Testis (tissue), 3 donors: ENCODE measurements around the gene NKAIN4. TPM values are rescaled to one million over a fixed set of nuclear protein-coding genes. Genes with fewer than 3 reads are reported as not detected.
"Not testable (repeated sequence)": the region's sequence is repeated elsewhere in the genome, so short reads cannot be mapped to it uniquely, and the experiment has no call there.

ENCODE experiments used
- DNase-seq: peaks from one replicate; pipeline ENCODE4 v3.0.0-alpha.2; 2019
- H3K27ac ChIP-seq, 2 donors: fragments of 200-600 bp; sonication (generic); one replicate each; pipeline ENCODE4 v1.5.1; 2019
- H3K27me3 ChIP-seq: fragments of 200-600 bp; sonication (generic); one replicate; pipeline ENCODE4 v1.5.1; 2019
- H3K36me3 ChIP-seq: fragments of 200-600 bp; sonication (generic); one replicate; pipeline ENCODE4 v1.5.1; 2017; ENCODE audit warnings: low read depth; ENCODE audit errors: missing control alignments
- H3K4me1 ChIP-seq: fragments of 200-600 bp; sonication (generic); one replicate; pipeline ENCODE4 v1.5.1; 2019
- H3K4me3 ChIP-seq, 2 donors: fragments of 200-600 bp; sonication (generic); one replicate each; pipeline ENCODE4 v1.5.1; 2017 to 2019
- H3K9me3 ChIP-seq: fragments of 200-600 bp; sonication (generic); one replicate; pipeline ENCODE4 v1.5.1; 2017
- POLR2A ChIP-seq: fragments of 450-650 bp; IDR thresholded peaks from one replicate; pipeline ENCODE4 v1.6.1; 2017; ENCODE audit warnings: antibody characterized with exemption, mild to moderate bottlenecking, moderate library complexity
- WGBS, 2 donors: methylation state at CpG; one replicate each; pipeline ENCODE4 v1.1.5; 2018; 5-methylcytosine and 5-hydroxymethylcytosine counted together
- intact Hi-C: fragments of 100-400 bp; cut with DNase I; formaldehyde crosslinking; loops from one replicate; pipeline ENCODE4 v1.15.1; 2023; ENCODE audit warnings: low total_unique reads
- polyA plus RNA-seq: library from polyadenylated mRNA; stranded (reverse); fragments of 350-450 nt; fragmentation: Illumina TruSeq; extraction: RNeasy Lipid Tissue Mini Kit (QIAGEN cat#74804); gene quantifications from one replicate; pipeline ENCODE4 v1.2.3, GENCODE V29; 2014; ENCODE audit warnings: low read depth, low replicate concordance; ENCODE audit not compliant: insufficient read depth
- total RNA-seq, 2 donors: library from RNA; depleted of rRNA; stranded (reverse); fragments of >200 nt; gene quantifications; one replicate each; pipeline ENCODE4 v1.2.3, GENCODE V29; 2016
- TF ChIP-seq, protein P1 (sequence below), 3 experiments: fragments of 450-650 bp in 2 of 3; fragments of 200-600 bp in 1 of 3; sonication (generic) in 1 of 3; IDR thresholded peaks; one replicate each; pipeline ENCODE4 v1.5.1; 2016 to 2019; ENCODE audit warnings: antibody characterized with exemption in 3 of 3, mild to moderate bottlenecking in 2 of 3, moderate library complexity in 1 of 3

NKAIN4 gene
- total and polyA plus RNA-seq, 3 donors from 2014 or later = 3.9 to 6.0 (median 4.7) TPM

GRCh38 chr20:63223121-63223825, 31.0 kb downstream of the NKAIN4 start:
- TF ChIP-seq, protein P1, sequence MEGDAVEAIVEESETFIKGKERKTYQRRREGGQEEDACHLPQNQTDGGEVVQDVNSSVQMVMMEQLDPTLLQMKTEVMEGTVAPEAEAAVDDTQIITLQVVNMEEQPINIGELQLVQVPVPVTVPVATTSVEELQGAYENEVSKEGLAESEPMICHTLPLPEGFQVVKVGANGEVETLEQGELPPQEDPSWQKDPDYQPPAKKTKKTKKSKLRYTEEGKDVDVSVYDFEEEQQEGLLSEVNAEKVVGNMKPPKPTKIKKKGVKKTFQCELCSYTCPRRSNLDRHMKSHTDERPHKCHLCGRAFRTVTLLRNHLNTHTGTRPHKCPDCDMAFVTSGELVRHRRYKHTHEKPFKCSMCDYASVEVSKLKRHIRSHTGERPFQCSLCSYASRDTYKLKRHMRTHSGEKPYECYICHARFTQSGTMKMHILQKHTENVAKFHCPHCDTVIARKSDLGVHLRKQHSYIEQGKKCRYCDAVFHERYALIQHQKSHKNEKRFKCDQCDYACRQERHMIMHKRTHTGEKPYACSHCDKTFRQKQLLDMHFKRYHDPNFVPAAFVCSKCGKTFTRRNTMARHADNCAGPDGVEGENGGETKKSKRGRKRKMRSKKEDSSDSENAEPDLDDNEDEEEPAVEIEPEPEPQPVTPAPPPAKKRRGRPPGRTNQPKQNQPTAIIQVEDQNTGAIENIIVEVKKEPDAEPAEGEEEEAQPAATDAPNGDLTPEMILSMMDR (IDR thresholded peaks at IDR 0.05) = peak; percentile 43 to 63 (median 48)
- no peak for TF ChIP-seq POLR2A
- intact Hi-C loops = no loop called here
- H3K4me3 ChIP-seq = no peak overlapping the region
- no peaks in the 10 kb centered on the region for H3K27me3 ChIP-seq
- H3K36me3 ChIP-seq = no peaks in the 10 kb centered on the region
- H3K9me3 ChIP-seq = no peaks in the 10 kb centered on the region
- H3K27ac ChIP-seq = no peak overlapping the region
- peak; percentile 56 for DNase-seq
- WGBS, 2 donors = 64 to 66% methylated on average over 11 to 12 of the region's 12 CpGs
- peaks cover 6% of the 10 kb centered on the region for H3K4me1 ChIP-seq

- Histone ChIP-seq H3K36me3 (no peaks in the 10 kb centered on the region), H3K27me3 (no peaks in the 10 kb centered on the region), H3K4me1 (peaks cover 6% of the 10 kb centered on the region), H3K4me3 (no peak overlapping the region), H3K9me3 (no peaks in the 10 kb centered on the region), H3K27ac (no peak overlapping the region)
- intact Hi-C loops = no loop called here
- 76 to 80% methylated on average over 1 to 7 of the region's 7 CpGs for WGBS, 2 donors
- TF ChIP-seq, protein P1 (IDR thresholded peaks at IDR 0.05) = no peak
- TF ChIP-seq POLR2A = no peak
- DNase-seq = no peak
Observed at GRCh38 chr20:63222541-63222940, 31.7 kb downstream of the NKAIN4 start.

- H3K4me3 ChIP-seq, H3K9me3 ChIP-seq, DNase-seq, H3K36me3 ChIP-seq, H3K27ac ChIP-seq, H3K27me3 ChIP-seq, intact Hi-C loops: not testable (repeated sequence)
- H3K4me1 ChIP-seq = peaks cover 10% of the 10 kb centered on the region
- 79 to 85% methylated on average over 12 of the region's 12 CpGs for WGBS, 2 donors
Observed at GRCh38 chr20:63221400-63222053, 32.7 kb downstream of the NKAIN4 start.

DNA sequence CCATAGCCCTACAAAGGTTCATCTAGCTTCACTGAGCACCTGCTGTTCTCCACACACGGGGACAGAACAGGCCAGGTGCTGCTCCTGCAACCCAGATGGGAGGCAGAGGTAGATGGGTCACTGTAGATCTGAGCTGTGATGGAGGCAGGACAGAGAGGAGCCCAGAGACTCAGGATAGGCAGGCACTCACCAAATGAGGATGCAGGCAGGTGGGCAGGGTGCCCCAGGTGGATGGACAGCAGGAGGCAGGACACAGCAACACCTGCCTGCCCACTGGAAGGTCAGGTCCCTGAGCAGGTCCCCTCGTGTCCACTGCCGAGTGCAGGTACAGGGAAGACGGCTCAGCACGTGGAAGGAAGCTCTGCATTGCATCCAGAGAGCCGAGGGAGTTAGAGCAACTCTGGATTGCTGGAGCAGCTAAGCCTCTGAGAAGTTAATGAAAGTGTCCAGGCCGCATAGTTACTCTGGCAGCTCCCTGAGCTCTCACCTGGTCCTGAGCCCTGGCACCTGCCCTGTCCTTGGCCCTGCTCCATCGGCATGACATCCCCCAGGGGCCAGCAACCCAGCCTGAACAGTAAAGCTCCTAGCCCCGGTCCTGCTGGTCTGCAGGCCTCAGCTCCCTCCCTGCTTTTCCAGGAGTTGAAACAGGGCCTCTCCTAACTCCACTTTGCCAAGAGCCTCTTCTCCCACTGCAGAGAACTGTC, 33.4 kb downstream of the NKAIN4 start:
- no peak overlapping the region for H3K4me3 ChIP-seq
- H3K36me3 ChIP-seq = no peaks in the 10 kb centered on the region
- no peak overlapping the region for H3K27ac ChIP-seq
- intact Hi-C loops = no loop called here
- TF ChIP-seq, protein P1 (IDR thresholded peaks at IDR 0.05) = no peak
- no peak for TF ChIP-seq POLR2A
- WGBS, 2 donors = 58 to 76% methylated on average over 8 to 9 of the region's 9 CpGs
- no peaks in the 10 kb centered on the region for H3K27me3 ChIP-seq
- H3K4me1 ChIP-seq = peaks cover 12% of the 10 kb centered on the region
- no peaks in the 10 kb centered on the region for H3K9me3 ChIP-seq
- no peak for DNase-seq

DNA sequence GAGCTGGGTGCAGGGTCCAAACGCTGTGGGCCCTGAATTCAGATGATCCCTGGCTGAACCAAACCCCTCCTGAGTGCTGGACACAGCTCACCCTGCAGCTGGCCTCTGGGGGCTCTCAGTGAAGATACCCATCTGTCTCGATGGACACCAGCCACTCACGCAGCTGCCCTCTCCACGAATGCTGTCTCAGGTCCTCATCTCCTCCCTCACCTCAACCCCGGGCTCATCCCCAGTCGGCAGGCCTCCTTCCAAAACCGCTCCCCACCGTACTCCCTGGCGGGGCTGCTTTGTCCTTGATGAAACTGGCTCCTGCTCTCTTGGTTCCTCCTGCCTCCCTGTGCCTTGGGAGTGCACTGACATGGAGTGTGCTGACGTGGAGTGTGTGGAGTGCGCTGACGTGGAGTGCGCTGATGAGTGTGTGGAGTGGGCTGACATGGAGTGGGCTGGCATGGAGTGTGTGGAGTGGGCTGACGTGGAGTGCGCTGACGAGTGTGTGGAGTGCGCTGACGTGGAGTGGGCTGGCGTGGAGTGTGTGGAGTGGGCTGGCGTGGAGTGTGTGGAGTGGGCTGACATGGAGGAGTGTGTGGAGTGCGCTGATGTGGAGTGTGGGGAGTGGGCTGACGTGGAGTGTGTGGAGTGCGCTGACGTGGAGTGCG, 34.3 kb downstream of the NKAIN4 start:
- no peaks in the 10 kb centered on the region for H3K9me3 ChIP-seq
- DNase-seq = no peak
- no peak overlapping the region for H3K4me3 ChIP-seq
- intact Hi-C loops = no loop called here
- no peak overlapping the region for H3K27ac ChIP-seq
- 73 to 79% methylated on average over 24 to 25 of the region's 25 CpGs for WGBS, 2 donors
- TF ChIP-seq, protein P1 (IDR thresholded peaks at IDR 0.05) = no peak
- no peak for TF ChIP-seq POLR2A
- no peaks in the 10 kb centered on the region for H3K27me3 ChIP-seq
- no peaks in the 10 kb centered on the region for H3K36me3 ChIP-seq
- peaks cover 14% of the 10 kb centered on the region for H3K4me1 ChIP-seq
